B cell (primary cell): ENCODE measurements around the gene LARGE2. TPM values are rescaled to one million over a fixed set of nuclear protein-coding genes. Genes with fewer than 3 reads are reported as not detected.

Experiments used
- ATAC-seq: fragments of 200-7000 bp; cut with Tn5 transposase; one replicate; pipeline ENCODE4 v1.10.0; 2021; ENCODE audit warnings: low read depth, mild to moderate bottlenecking, moderate number of reproducible peaks, moderate library complexity
- CTCF ChIA-PET: fragments of 350-600 bp; sonication (Branson Sonifier 250); formaldehyde crosslinking; loops from one replicate; lab custom pipeline; 2021; ENCODE audit warnings: antibody characterized with exemption, inconsistent platforms; lab: Charles Lee
- POLR2A ChIA-PET: fragments of 350-600 bp; sonication (Branson Sonifier 250); formaldehyde crosslinking; loops from one replicate; lab custom pipeline; 2021; ENCODE audit warnings: antibody characterized with exemption; lab: Charles Lee
- DNase-seq: peaks from one replicate; pipeline ENCODE4 v3.0.0; 2013
- H2AFZ ChIP-seq: 2 replicates; pipeline ENCODE4 v1.6.1; 2012; ENCODE audit warnings: mild to moderate bottlenecking, low read depth, low read length; ENCODE audit not compliant: insufficient read depth, poor library complexity, severe bottlenecking
- H3K27ac ChIP-seq, 2 donors: 1 replicate in 1 of 2; 2 replicates in 1 of 2; pipeline ENCODE4 v1.5.1; 2012 to 2013; ENCODE audit warnings: low read length in 2 of 2, mild to moderate bottlenecking in 2 of 2, moderate library complexity in 1 of 2
- H3K27me3 ChIP-seq, 4 experiments: fragments of 200-600 bp in 1 of 4; sonication (generic) in 1 of 4; replicated peaks in 1 of 4; 1 replicate in 2 of 4; 2 replicates in 2 of 4; pipeline versions ENCODE4 v1.6.1 to v1.7.0; 2013 to 2016; ENCODE audit warnings: low read length in 3 of 4, mild to moderate bottlenecking in 2 of 4, mixed read lengths in 1 of 4, moderate library complexity in 1 of 4; ENCODE audit not compliant: insufficient read depth in 4 of 4, control insufficient read depth in 3 of 4; ENCODE audit errors: control extremely low read depth in 1 of 4
- H3K36me3 ChIP-seq, 2 experiments: replicated peaks in 1 of 2; 1 replicate in 1 of 2; 2 replicates in 1 of 2; pipeline versions ENCODE4 v1.6.1 to v1.7.1; 2013; ENCODE audit warnings: low read length in 1 of 2; ENCODE audit not compliant: insufficient read depth in 2 of 2, control insufficient read depth in 1 of 2; ENCODE audit errors: control extremely low read depth in 1 of 2, extremely low read depth in 1 of 2
- H3K4me1 ChIP-seq, 2 donors: fragments of 200-600 bp in 1 of 2; sonication (generic) in 1 of 2; 1 replicate in 1 of 2; 2 replicates in 1 of 2; pipeline versions ENCODE4 v1.5.1 to v1.6.1; 2013 to 2017; ENCODE audit warnings: low read length in 2 of 2; ENCODE audit not compliant: control insufficient read depth in 2 of 2, insufficient read depth in 2 of 2
- H3K4me2 ChIP-seq: replicated peaks from 2 replicates; pipeline ENCODE3; 2012; ENCODE audit warnings: mild to moderate bottlenecking, low read depth, low read length; ENCODE audit not compliant: poor library complexity, severe bottlenecking
- H3K4me3 ChIP-seq, 5 experiments: fragments of 200-600 bp in 1 of 5; sonication (generic) in 1 of 5; 1 replicate in 3 of 5; 2 replicates in 2 of 5; pipeline versions ENCODE4 v1.5.1 to v1.7.0; 2011 to 2016; ENCODE audit warnings: low read length in 4 of 5, mild to moderate bottlenecking in 4 of 5, low read depth in 2 of 5, control low read depth in 1 of 5, moderate library complexity in 1 of 5; ENCODE audit not compliant: insufficient read depth in 1 of 5; ENCODE audit errors: control extremely low read depth in 1 of 5, extremely low read depth in 1 of 5
- H3K79me2 ChIP-seq: fragments of 200-600 bp; sonication (generic); one replicate; pipeline ENCODE4 v1.6.0; 2016; ENCODE audit warnings: low read length; ENCODE audit not compliant: control insufficient read depth, insufficient read depth
- H3K9ac ChIP-seq: fragments of 200-600 bp; sonication (generic); 2 replicates; pipeline ENCODE4 v1.6.1; 2017; ENCODE audit warnings: mild to moderate bottlenecking, low read length, moderate library complexity
- H3K9me3 ChIP-seq, 3 donors: one replicate each; pipeline versions ENCODE4 v1.6.1 to v1.7.1; 2013; ENCODE audit warnings: low read length in 2 of 3; ENCODE audit not compliant: control insufficient read depth in 2 of 3, insufficient read depth in 1 of 3; ENCODE audit errors: control extremely low read depth in 1 of 3
- H4K20me1 ChIP-seq: 2 replicates; pipeline ENCODE4 v1.6.0; 2012; ENCODE audit warnings: mild to moderate bottlenecking, low read length; ENCODE audit not compliant: insufficient read depth, control insufficient read depth, poor library complexity, severe bottlenecking
- H3K27ac Mint-ChIP-seq: one replicate; pipeline ENCODE4 v1.8.0; 2021; ENCODE audit warnings: mixed read lengths
- H3K27me3 Mint-ChIP-seq: one replicate; pipeline ENCODE4 v1.8.0; 2021; ENCODE audit warnings: mixed read lengths
- H3K4me1 Mint-ChIP-seq: one replicate; pipeline ENCODE4 v1.8.0; 2021; ENCODE audit warnings: mixed read lengths
- H3K4me3 Mint-ChIP-seq: one replicate; pipeline ENCODE4 v1.8.0; 2021; ENCODE audit warnings: mixed read lengths
- H3K9me3 Mint-ChIP-seq: one replicate; pipeline ENCODE4 v1.8.0; 2022; ENCODE audit warnings: mixed read lengths; ENCODE audit not compliant: insufficient read depth
- CTCF ChIP-seq: fragments of 200-600 bp; IDR thresholded peaks from one replicate; pipeline ENCODE4 v1.8.0; 2022; ENCODE audit warnings: antibody characterized with exemption, mild to moderate bottlenecking
- EZH2 ChIP-seq: IDR thresholded peaks from 2 replicates; pipeline ENCODE4 v1.6.1; 2012; ENCODE audit warnings: borderline replicate concordance, low read depth, mild to moderate bottlenecking, moderate library complexity, low read length; ENCODE audit not compliant: insufficient read depth, poor library complexity, severe bottlenecking
- WGBS: methylation state at CpG from one replicate; pipeline ENCODE4 v1.1.5; 2013; ENCODE audit warnings: missing lambda C conversion rate; ENCODE audit not compliant: insufficient coverage; 5-methylcytosine and 5-hydroxymethylcytosine counted together
- intact Hi-C: fragments of 100-400 bp; cut with micrococcal nuclease; formaldehyde crosslinking; loops from one replicate; pipeline ENCODE4 v1.10.0; 2022
- polyA plus RNA-seq: library from polyadenylated mRNA; depleted of rRNA; stranded (reverse); fragments of >200 nt; gene quantifications from 2 replicates; pipeline ENCODE4 v1.2.3, GENCODE V29; 2012
- total RNA-seq, 2 donors: library from RNA; stranded (reverse); fragments of 120-200 nt in 1 of 2; gene quantifications; 1 replicate in 1 of 2; 2 replicates in 1 of 2; pipeline versions ENCODE4 v1.2.3 to v1.2.4, GENCODE V29; 2013 to 2022

The LARGE2 gene
- total and polyA plus RNA-seq, 2 donors (not counting 1 experiment from before 2014, with no cell fraction given), result 109 to 264 TPM

GRCh38 chr11:45929486-45930030, 7.1 kb downstream of the LARGE2 start:
- H3K4me1 Mint-ChIP-seq, result peaks cover 92% of the 10 kb centered on the region

More at GRCh38 chr11:45929486-45930030, 7.1 kb downstream of the LARGE2 start:
- H3K27me3 ChIP-seq, result no peaks in the 10 kb centered on the region
- DNase-seq (no peak), ATAC-seq (peak; percentile 2)
- peaks cover 96% of the 10 kb centered on the region for H3K79me2 ChIP-seq
- H2AFZ ChIP-seq, result no peak overlapping the region
- POLR2A ChIA-PET, result interaction anchor here (0.6 to 10.9 kb wide), 9 partner anchors 9 to 193 kb away, joined by 3 to 162 read pairs (median 4); partner anchors contain the start of genes CRY2, LARGE2, PEX16 and SLC35C1
- intact Hi-C loops, result loop anchor here (1.0 to 10.0 kb wide), 8 partner anchors 9 to 1625 kb away; partner anchors contain the start of genes CELF1, CRY2 and SLC35C1
- 30% methylated on average over 5 of the region's 10 CpGs for WGBS
- CTCF ChIA-PET, result interaction anchor here (1.1 to 11.4 kb wide), 10 partner anchors 9 to 87 kb away, joined by 3 to 98 read pairs (median 8); partner anchors contain the start of genes LARGE2 and PEX16
- H3K27ac Mint-ChIP-seq, result peak overlapping the region; percentile 92
- no peaks in the 10 kb centered on the region for H3K9me3 Mint-ChIP-seq
- H3K27ac ChIP-seq, result peak overlapping the region; percentile 92 to 93
- peaks cover 37% of the 10 kb centered on the region for H4K20me1 ChIP-seq
- H3K4me3 Mint-ChIP-seq, result peak overlapping the region; percentile 95
- H3K4me2 ChIP-seq, result peak overlapping the region; percentile 91
- peak overlapping the region; percentile 26 to 95 (median 79) for H3K4me3 ChIP-seq
- TF ChIP-seq CTCF (no peak), EZH2 (no peak)
- peaks cover 64 to 84% of the 10 kb centered on the region in 2 donors for H3K4me1 ChIP-seq
- H3K27me3 Mint-ChIP-seq, result no peaks in the 10 kb centered on the region
- no peaks in the 10 kb centered on the region for H3K9me3 ChIP-seq
- H3K36me3 ChIP-seq, result peaks cover 0 to 38% of the 10 kb centered on the region in 2 experiments
- H3K9ac ChIP-seq, result peak overlapping the region; percentile 82
